Hematopoietic multipotent progenitor cell (in vitro differentiated cells): ENCODE measurements around the gene KBTBD4. TPM values are rescaled to one million over a fixed set of nuclear protein-coding genes. Genes with fewer than 3 reads are reported as not detected.
A peak's percentile ranks its signal among the peaks of the same experiment; 100 is the strongest.
"Not testable (repeated sequence)": the region's sequence is repeated elsewhere in the genome, so short reads cannot be mapped to it uniquely, and the experiment has no call there.

Experiments used
- DNase-seq, 3 donors: peaks; one replicate each; pipeline ENCODE4 v3.0.0-alpha.2; 2011 to 2015; ENCODE audit warnings: low read depth in 2 of 3, low spot score in 2 of 3
- small RNA-seq: library from RNA; depleted of rRNA; stranded (forward); fragments of <200 nt; gene quantifications from one replicate; pipeline ENCODE3, GENCODE V24; 2012
- total RNA-seq: library from RNA; depleted of rRNA; stranded (reverse); fragments of >200 nt; gene quantifications from one replicate; pipeline ENCODE4 v1.2.3, GENCODE V29; 2012

The KBTBD4 gene
- total RNA-seq, 1 donor: 33.1 TPM

DNA sequence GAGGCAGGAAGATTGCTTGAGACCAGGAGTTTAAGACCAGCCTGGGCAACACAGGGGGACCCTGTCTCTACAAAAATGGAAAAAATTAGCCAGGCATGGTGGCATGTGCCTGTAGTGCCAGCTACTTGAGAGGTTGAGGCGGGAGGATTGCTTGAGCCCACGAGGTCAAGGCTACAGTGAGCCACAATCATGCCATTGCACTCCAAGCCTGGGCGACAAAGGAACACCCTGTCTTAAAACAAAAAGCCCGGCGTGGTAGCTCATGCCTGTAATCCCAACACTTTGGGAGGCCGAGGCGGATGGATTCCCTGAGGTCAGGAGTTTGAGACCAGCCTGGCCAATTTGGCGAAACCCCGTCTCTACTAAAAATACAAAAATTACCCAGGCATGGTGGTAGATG lies 48.0 kb downstream of the KBTBD4 start:
- not testable (repeated sequence) for DNase-seq

DNA sequence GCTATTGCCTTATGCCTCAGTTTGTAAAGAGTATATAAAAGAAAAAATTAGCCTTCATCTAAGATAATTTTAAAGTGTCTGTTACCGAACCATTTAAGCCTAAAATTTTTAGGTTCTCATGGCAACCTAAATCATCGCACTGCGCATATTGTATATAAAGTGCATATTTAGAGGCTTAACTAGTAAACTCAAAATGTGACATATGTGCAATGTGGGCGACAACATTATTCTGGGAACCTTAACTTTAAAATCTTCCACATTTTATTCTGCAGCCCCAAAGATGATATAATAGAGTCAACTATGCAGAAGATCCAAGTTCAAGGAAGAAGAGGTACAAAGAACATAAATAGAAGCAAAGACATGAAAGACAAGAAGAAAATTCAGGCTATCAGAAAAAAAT lies 48.8 kb downstream of the KBTBD4 start:
- no peak for DNase-seq

DNA sequence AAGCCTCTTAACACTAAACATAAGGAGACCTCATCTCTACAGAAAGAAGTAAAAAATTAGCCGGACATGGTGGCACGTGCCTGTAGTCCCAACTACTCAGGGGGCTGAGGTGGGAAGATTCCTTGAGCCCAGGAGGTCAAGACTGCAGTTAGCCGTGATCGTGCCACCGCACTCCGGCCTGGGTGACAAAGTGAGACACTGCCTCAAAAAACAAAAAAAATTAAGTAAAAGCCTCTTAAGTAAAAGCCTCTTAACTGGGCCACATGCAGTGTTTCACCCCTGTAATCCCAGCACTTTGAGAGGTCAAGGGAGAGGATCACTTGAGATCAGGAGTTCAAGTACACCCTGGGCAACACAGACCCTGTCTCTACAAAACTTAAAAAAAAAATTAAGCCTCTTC lies 51.6 kb downstream of the KBTBD4 start:
- DNase-seq: no peak

DNA sequence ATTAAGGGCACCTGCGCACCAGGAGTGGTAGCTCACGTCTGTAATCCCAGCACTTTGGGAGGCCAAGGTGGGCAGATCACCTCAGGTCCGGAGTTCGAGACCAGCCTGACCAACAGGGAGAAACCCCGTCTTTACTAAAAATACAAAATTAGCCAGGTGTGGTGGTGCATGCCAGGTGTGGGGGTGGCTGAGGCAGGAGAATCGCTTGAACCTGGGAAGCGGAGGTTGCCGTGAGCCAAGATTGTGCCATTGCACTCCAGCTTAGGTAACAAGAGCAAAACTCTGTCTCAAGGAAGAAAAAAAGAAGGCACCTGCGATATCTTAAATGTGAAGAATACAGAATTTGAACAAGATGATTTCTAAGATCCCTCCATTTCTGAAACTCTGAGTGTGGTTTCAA lies 52.7 kb downstream of the KBTBD4 start:
- DNase-seq: not testable (repeated sequence)

DNA sequence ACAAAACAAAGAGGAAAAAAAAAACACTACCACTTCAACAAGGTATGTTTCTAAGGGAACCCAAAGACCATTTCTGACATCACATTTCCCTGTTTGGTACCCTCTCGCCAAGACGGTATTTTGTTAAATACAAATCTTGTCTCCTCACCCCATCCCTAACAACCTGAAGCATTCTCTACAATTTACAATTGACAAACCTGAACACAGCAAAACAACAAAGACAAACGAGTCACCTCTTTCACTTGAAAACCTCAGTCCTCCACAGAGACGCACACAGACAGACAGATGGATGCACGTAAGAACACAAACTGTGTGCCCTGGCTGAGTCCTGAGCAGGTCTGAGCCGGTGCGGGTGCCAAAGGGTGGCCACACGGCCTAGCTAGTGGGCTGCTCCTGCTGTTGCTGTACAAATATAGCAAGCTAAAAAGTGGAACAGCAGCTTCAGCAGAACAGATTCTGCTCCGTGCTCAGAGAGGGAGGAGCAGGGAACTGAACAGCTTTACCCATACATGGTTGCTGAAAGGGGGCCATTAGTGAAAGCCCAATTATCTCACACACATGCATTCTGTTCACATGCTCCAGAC lies 54.4 kb downstream of the KBTBD4 start:
- no peak for DNase-seq

DNA sequence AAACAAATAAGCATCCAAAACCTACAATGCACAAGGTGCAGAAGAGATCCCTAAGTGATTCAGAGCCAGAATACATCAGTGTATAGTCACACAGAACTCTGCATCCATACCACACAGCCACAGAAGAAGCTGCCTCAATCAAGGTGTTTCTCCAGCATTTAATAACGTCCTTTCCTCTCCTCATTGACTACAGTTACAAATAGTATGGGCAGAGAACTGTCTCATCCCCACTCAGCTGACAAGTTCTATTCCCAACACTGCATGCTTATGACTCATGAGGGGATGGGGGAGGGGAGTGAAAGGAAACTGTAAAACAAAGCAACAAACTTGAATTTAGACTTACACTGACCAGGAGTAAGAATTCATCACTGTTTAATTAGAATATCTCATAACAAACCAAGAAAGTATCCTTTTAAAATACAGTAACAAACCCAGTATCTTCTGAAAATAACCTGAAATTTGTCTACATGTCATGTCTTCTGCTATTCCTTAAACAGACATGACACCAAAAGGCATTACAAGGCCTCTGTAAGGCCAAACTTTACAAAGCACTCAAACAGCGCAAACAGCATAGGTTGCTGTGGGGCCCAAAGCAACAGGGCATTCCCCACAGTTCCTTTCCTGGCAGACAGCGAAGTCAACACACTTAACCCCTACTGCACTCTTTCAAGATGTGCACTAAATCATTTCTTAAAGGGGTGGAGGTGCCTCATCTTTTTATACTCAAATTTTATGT lies 55.1 kb downstream of the KBTBD4 start:
- peak in 2 of 3 donors; percentile 52 to 78 for DNase-seq

Small RNA genes lying within 50 kb of the gene (small RNA-seq; reads per million reads assigned to genes)
- gene RN7SL652P (not detected), gene RNU5E-10P (not detected)

Other genes starting within 250 kb of the KBTBD4 start
- gene MYBPC3, start 226.3 kb downstream of the KBTBD4 start, total RNA-seq: 0.27 TPM
- gene SPI1, start 200.4 kb downstream of the KBTBD4 start, total RNA-seq: 99.6 TPM
- 26.4 TPM for gene SLC39A13, start 170.4 kb downstream of the KBTBD4 start, total RNA-seq
- 60.3 TPM for gene PSMC3, start 152.5 kb downstream of the KBTBD4 start, total RNA-seq
- gene RAPSN, start 129.8 kb downstream of the KBTBD4 start, total RNA-seq: 0.54 TPM
- gene CELF1, start 25.8 kb downstream of the KBTBD4 start, total RNA-seq: 94.5 TPM
- 110 TPM for gene PTPMT1, start 13.4 kb downstream of the KBTBD4 start, total RNA-seq
- gene NDUFS3, start 104 bp upstream of the KBTBD4 start, total RNA-seq: 97.8 TPM
- gene FAM180B, start 7.7 kb upstream of the KBTBD4 start, total RNA-seq: 0.27 TPM
- 97.2 TPM for gene C1QTNF4, start 15.4 kb upstream of the KBTBD4 start, total RNA-seq
- gene MTCH2, start 63.6 kb upstream of the KBTBD4 start, total RNA-seq: 39.3 TPM
- 1.9 TPM for gene AGBL2, start 136.4 kb upstream of the KBTBD4 start, total RNA-seq
- 101 TPM for gene FNBP4, start 188.4 kb upstream of the KBTBD4 start, total RNA-seq